BJ (cell line): ENCODE data around the gene FAT2. TPM values are rescaled to one million over a fixed set of nuclear protein-coding genes. Genes with fewer than 3 reads are reported as not detected.

Source experiments
- CTCF ChIA-PET: fragments of 350-600 bp; formaldehyde crosslinking; extraction: SDS; loops from one replicate; lab custom pipeline; 2021; ENCODE audit warnings: antibody characterized with exemption, inconsistent platforms; lab: Yijun Ruan, JAX
- POLR2A ChIA-PET: fragments of 300-600 bp; sonication (Branson Sonifier 250); formaldehyde crosslinking; extraction: SDS; loops from one replicate; lab custom pipeline; 2021; ENCODE audit warnings: antibody characterized with exemption; lab: Charles Lee
- DNase-seq: peaks from one replicate; pipeline ENCODE4 v3.0.0-alpha.2; 2011; ENCODE audit warnings: low read depth
- H3K27me3 ChIP-seq: 2 replicates; pipeline ENCODE4 v1.6.0; 2011; ENCODE audit warnings: low read length; ENCODE audit not compliant: control insufficient read depth, insufficient read depth
- H3K36me3 ChIP-seq: 2 replicates; pipeline ENCODE4 v1.5.1; 2011; ENCODE audit warnings: low read length; ENCODE audit not compliant: control insufficient read depth, insufficient read depth
- H3K4me3 ChIP-seq: 2 replicates; pipeline ENCODE4 v1.5.1; 2011; ENCODE audit warnings: low read depth, mild to moderate bottlenecking, control low read depth, low read length
- polyA plus RNA-seq: library from polyadenylated mRNA; depleted of rRNA; stranded (reverse); fragments of >200 nt; gene quantifications from 2 replicates; pipeline ENCODE4 v1.2.3, GENCODE V29; 2011
- TF ChIP-seq, protein P1 (sequence below): IDR thresholded peaks from 2 replicates; pipeline ENCODE4 v1.5.1; 2011; ENCODE audit warnings: low read depth, mild to moderate bottlenecking, control low read depth, inconsistent platforms, low read length, moderate library complexity; ENCODE audit not compliant: insufficient read depth

FAT2 gene
- polyA plus RNA-seq, 1 experiment = not detected

DNA sequence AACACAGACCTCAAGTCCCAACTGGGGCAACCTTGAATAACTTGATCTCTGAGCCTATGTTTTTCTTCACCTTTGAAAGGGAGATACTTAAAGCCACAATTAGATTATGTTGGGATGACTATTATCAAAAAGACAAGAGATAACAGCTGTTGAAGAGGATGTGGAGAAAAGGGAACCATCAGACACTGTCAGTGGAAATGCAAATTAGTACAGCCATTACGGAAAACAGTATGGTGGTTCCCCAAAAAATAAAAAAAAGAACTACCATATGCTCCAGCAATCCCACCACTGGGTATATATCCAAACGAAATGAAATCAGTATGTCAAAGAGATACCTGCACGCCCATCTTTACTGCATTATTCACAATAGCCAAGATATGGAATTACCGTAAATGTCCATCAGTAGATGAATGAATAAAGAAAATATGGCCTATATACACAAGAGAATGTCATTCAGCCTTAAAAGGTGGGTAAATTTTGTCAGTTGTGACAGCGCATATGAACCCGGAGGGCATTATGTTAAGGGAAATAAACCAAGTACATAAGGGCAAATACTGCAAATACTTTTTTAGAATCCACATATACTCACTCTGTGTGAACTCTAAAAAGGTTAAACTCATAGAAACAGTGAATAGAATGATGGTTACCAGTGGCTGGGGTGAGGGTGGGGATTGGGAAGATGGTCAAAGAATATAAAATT, 12.7 kb downstream of the FAT2 start:
- H3K36me3 ChIP-seq = no peaks in the 10 kb centered on the region
- ChIA-PET CTCF (no interaction called here), POLR2A (no interaction called here)
- TF ChIP-seq, protein P1, sequence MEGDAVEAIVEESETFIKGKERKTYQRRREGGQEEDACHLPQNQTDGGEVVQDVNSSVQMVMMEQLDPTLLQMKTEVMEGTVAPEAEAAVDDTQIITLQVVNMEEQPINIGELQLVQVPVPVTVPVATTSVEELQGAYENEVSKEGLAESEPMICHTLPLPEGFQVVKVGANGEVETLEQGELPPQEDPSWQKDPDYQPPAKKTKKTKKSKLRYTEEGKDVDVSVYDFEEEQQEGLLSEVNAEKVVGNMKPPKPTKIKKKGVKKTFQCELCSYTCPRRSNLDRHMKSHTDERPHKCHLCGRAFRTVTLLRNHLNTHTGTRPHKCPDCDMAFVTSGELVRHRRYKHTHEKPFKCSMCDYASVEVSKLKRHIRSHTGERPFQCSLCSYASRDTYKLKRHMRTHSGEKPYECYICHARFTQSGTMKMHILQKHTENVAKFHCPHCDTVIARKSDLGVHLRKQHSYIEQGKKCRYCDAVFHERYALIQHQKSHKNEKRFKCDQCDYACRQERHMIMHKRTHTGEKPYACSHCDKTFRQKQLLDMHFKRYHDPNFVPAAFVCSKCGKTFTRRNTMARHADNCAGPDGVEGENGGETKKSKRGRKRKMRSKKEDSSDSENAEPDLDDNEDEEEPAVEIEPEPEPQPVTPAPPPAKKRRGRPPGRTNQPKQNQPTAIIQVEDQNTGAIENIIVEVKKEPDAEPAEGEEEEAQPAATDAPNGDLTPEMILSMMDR = no peak
- H3K4me3 ChIP-seq = no peak overlapping the region
- peaks cover 5% of the 10 kb centered on the region for H3K27me3 ChIP-seq
- no peak for DNase-seq

DNA sequence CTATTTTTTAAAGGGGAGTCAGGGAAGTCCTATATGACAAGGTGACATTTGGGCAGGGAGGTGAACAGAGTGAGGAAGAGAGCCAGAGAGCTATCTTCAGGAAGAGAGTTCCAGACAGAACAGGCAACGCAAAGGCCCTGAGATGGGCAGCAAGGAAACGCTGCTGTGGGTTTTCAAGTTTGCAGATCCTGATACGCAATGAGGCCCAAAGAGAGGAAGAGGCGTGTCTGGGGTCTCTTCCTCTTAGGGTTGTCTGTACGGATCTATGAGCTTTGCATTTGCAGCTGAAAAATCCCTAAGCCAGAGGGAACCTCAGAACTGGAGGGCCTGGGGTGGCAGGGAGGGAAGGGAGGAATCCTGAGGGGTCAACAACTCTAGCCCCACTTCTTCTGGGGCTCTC, 13.6 kb downstream of the FAT2 start:
- Histone ChIP-seq H3K4me3 (no peak overlapping the region), H3K36me3 (no peaks in the 10 kb centered on the region), H3K27me3 (peaks cover 5% of the 10 kb centered on the region)
- ChIA-PET CTCF (no interaction called here), POLR2A (no interaction called here)
- TF ChIP-seq, protein P1 = no peak
- no peak for DNase-seq

DNA sequence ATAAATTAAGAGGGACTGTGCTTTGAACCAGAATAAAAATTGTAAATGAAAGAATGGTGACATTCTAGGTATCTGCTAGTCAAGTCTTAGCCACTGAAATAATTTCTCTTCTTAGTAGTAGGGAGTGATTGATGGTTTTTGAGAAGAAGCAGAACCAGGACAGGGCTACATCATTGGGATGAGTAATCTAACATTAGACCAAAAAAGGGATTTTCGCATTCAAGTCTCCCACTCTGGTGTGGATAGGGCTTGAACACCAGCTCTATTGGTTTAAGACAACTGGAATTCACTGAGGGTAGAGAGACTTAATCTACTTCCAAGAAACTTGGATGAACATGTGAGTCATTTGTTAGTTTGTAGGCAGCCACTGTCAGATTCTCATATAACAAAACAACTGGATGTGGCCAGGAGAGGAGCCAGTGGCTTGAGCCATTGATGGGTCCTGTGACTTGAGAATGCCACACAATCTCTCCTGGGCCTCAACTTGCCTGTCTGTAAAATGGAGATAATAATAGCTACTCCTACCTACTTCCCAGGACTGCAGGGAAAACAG, 16.6 kb downstream of the FAT2 start:
- CTCF ChIA-PET = no interaction called here
- Histone ChIP-seq H3K4me3 (no peak overlapping the region), H3K27me3 (peaks cover 4% of the 10 kb centered on the region; the same call in 1 of the 2 replicates), H3K36me3 (no peaks in the 10 kb centered on the region)
- TF ChIP-seq, protein P1 = no peak
- no peak for DNase-seq
- POLR2A ChIA-PET = no interaction called here

DNA sequence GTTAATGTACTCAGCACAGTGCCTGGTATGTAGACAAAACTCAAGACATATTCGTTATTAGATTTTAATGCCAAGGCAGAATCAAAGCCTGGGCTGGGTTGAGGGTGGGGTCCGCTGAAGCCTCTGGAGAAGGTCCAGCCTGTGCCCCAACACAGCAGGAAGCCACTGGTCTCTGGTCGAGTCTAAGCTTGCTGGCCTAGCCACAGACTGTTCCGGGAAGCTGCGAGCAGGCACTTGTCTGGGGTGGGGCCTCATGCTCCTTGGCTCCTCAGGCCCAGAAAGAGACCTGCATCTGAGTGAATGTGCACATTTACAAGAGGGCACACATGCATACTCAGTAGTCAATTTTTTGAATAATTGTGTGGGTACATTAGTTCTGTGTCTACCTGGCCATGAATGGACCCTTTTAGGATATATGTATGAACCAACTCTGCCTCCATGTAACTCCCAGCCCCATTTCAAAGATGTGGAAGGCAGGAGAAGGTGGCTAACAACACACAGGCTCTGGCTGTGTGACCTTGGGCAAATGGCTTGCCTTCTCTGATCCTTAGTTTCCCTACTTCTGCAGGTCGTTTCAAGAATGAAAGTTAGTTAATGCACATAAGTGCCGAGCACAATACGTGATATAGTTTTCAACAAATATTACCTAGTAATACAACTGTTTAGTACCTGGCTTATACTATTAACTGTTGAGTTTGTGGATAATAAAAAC, 18.3 kb downstream of the FAT2 start:
- ChIA-PET CTCF (no interaction called here), POLR2A (interaction anchor here (0.6 kb wide), 1 partner anchor 349 kb away, joined by 3 read pairs; no protein-coding TSS in a partner anchor)
- TF ChIP-seq, protein P1 = no peak
- Histone ChIP-seq H3K4me3 (no peak overlapping the region), H3K36me3 (no peaks in the 10 kb centered on the region), H3K27me3 (peaks cover 4% of the 10 kb centered on the region; the same call in 1 of the 2 replicates)
- DNase-seq = no peak
